Neuron (in vitro differentiated cells): ENCODE data around the gene ATP5F1B.

ENCODE experiments used
- H2AFZ ChIP-seq: one replicate; pipeline ENCODE4 v1.6.1; 2013; ENCODE audit warnings: low read depth, mild to moderate bottlenecking, inconsistent platforms, low read length, moderate library complexity
- H3K27me3 ChIP-seq: one replicate; pipeline ENCODE4 v1.6.1; 2013; ENCODE audit warnings: low read length; ENCODE audit not compliant: insufficient read depth
- H3K36me3 ChIP-seq: one replicate; pipeline ENCODE4 v1.6.1; 2013; ENCODE audit warnings: low read length; ENCODE audit not compliant: insufficient read depth
- H3K4me1 ChIP-seq: one replicate; pipeline ENCODE4 v1.6.1; 2013; ENCODE audit warnings: low read length; ENCODE audit not compliant: insufficient read depth
- H3K4me3 ChIP-seq: 2 replicates; pipeline ENCODE4 v1.5.1; 2013; ENCODE audit warnings: mild to moderate bottlenecking, low read length, moderate library complexity
- H3K9me3 ChIP-seq: one replicate; pipeline ENCODE4 v1.6.1; 2013; ENCODE audit warnings: low read length

Gene ATP5F1B

DNA sequence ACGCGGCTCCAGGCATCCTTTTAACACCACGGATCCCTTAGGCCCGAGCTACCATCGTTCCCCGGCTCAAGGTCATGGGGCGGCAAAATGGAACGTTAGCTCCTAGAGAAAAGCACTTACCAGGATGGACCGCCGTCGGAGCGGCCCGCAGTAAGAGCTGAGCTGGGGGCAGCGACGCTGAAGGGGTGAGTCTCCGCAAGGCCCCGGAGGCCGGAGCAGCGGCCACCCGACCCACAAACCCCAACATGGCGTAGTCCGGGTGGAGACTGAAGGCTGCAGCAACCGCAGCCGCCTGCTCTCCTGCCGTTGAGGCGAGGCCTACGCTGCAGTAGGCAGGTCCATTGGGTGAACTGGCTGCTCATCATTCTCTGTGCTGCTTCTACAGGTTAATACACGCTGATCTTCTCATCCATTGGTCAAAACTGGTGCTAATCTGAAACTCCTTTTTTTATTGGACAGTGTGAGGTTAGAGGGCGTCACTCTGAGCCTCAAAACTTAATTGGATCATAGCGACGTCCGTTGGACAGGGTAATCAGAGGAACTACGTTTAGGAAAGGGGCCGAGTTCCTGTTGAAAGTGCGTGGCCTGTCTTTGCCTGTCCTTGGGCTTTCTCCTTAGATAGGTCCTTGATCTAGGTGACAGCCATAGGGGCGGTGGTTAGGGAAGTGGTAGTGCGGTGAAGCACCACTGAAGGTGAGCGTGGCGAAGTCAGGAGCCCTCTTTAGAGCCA lies at the start of gene ATP5F1B:
Gene ATP5F1B (minus strand): TSS at position 268 of the 730 bp plus-strand sequence. CDS start 21 bp downstream, at position 247.
- Histone ChIP-seq H3K36me3 (peaks cover 31% of the 10 kb centered on the region), H3K9me3 (no peaks in the 10 kb centered on the region), H2AFZ (no peak within 1 kb of the TSS)

DNA sequence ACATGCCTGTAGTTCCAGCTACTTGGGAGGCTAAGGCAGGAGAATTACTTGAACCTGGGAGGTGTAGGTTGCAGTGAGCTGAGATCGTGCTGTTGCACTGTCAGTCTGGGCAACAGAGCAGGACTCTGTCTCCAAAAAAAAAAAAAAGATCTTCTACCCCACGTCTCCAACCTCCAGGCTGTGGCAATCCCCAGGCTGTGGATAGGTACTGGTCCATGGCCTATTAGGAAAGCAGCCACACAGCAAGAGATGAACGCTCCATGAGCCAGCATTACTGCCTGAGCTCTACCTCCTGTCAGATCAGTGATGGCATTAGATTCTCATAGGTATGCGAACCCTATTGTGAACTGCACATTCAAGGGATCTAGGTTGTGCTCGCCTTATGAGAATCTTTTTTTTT lies 48.4 kb upstream of the ATP5F1B start:
- Histone ChIP-seq H2AFZ (no peak overlapping the region), H3K36me3 (no peaks in the 10 kb centered on the region), H3K4me1 (peaks cover 3% of the 10 kb centered on the region), H3K4me3 (no peak overlapping the region), H3K27me3 (no peaks in the 10 kb centered on the region), H3K9me3 (no peaks in the 10 kb centered on the region)

More for the DNA sequence above, at the start of gene ATP5F1B:
- peaks cover 19% of the 10 kb centered on the region for H3K4me1 ChIP-seq
- H3K27me3 ChIP-seq, result no peaks in the 10 kb centered on the region
- H3K4me3 ChIP-seq, result peak within 1 kb of the TSS; percentile 77

DNA sequence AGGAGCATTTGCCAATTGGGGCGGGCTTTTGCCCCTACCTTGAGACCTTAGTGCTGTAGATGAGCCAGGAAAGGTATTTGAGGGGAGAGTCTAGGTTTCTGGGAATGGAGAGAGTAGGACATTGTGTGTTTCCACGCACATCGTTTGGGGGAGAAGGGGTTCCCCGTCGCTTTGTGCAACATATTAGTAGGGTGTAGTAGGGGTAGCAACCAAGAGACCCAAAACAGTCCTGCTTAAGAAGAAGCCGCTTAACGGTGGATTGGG lies 43.0 kb upstream of the ATP5F1B start:
- Histone ChIP-seq H2AFZ (peak overlapping the region; percentile 41), H3K4me1 (peaks cover 20% of the 10 kb centered on the region), H3K36me3 (peaks cover 6% of the 10 kb centered on the region), H3K27me3 (no peaks in the 10 kb centered on the region), H3K9me3 (no peaks in the 10 kb centered on the region), H3K4me3 (peak overlapping the region; percentile 63)

DNA sequence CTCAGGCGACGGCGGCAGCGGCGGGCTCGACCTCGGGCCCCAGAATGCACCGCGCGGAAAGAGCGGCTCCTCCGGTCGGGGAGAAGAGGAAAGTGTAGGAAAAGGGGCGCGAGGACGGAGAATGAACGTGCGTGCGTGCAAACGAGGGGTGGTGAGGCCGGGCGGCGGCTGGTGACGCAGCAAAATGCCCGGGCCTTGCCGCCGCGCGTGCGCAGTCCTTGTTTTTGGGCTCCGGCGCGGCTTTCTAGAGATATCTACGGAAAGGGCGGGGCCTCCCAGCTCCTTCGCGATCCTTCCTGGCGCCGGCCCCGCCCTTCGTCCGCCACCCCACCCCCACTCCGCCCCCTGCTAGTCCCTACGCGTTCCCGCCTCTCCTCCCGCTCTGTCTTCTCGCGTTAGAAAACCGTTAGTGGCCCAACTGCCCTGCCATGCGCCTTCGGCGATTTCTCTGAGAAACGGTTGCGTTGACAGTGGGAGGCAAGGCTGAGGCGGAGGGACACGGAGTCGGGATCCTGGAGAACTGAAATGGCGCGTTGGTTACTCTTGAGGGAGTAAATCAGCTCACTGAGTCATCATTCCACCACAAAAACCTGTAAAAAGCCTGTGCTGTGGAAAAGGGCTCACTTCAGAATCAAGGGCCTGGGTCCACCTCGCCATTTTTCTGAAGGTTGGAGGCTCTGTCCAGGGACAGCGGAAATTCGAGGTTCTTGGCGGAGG lies 42.5 kb upstream of the ATP5F1B start, which contains the start of gene PTGES3:
Gene PTGES3 (minus strand): TSS at position 156 of the 717 bp plus-strand sequence. CDS start 285 bp downstream, outside the sequence.
- Histone ChIP-seq H3K4me1 (peaks cover 20% of the 10 kb centered on the region), H3K9me3 (no peaks in the 10 kb centered on the region), H3K4me3 (peak within 1 kb of the TSS; percentile 86), H2AFZ (peak within 1 kb of the TSS; percentile 64), H3K36me3 (peaks cover 6% of the 10 kb centered on the region), H3K27me3 (no peaks in the 10 kb centered on the region)

DNA sequence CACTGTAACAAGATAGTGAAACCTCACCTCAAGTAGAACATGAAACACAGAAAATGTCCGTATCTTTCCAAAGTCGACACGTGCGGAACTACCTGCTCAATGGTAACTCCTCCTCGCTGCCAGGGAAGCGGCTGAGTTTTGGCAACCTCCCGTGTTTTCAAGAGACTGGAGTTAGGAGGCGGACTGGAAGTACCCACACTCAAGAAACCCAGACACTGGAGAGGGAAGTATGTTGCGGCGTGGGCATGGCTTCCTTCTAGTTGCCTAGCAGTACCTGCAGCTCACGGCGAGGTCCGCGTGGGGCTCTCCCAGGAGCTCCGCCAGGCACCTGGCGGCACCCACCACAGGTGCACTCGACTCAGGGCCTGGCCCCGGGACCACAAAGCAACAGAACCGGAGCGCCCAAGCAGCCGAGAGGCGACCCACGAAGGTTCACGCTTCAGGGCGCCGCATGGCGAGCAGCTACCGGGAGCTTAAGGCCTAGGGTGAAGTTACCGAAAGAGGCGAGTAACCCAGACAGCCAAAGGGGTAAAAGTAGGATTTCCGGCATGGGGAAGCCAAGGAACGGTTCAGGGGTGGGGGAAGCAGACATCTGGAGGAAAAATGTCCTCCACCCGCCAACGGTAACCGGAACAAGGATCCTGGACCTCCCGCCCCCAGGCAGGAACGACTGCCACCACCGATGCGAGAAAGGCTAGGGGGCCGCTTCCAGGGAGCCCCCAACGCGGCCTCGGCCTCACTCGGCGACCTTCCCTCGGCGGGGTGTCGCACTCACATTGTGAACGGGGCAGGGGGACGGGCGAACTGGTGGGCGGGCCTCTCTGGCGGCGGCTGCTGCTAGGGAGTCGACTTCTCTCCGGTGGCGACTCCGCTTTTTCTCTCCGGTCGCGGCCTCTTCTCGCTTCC lies 41.7 kb upstream of the ATP5F1B start:
- H3K9me3 ChIP-seq, result no peaks in the 10 kb centered on the region
- no peaks in the 10 kb centered on the region for H3K27me3 ChIP-seq
- H3K4me1 ChIP-seq, result peaks cover 20% of the 10 kb centered on the region
- peak overlapping the region; percentile 64 for H2AFZ ChIP-seq
- H3K4me3 ChIP-seq, result peak overlapping the region; percentile 86
- peaks cover 10% of the 10 kb centered on the region for H3K36me3 ChIP-seq

DNA sequence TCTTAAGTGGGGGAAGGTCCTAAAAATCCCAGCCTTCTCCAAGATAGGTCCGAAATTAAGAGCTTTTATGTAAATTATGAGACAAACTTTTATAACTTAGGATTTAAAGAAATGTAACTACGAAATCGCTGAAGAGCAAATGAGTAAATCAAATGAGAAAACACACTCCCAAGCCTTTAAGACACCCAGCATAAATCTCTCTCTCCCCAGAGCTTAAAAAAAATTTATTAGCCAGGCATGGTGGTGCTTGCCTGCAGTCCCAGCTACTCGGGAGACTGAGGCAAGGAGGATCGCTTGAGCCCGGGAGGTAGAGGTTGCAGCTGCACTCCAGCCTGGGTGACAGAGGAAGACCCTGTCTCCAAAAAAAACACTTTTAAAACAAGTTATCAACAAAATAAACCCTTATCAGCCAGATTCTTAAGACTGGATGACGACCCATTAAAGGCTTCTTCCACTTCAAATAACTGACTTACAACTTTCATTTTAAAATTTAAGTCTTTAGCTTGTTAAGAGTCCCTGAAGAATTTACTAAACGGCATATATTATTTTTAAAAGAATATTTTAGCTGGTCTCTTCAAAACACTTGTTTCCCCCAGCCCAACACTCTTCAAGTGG lies 39.1 kb upstream of the ATP5F1B start:
- Histone ChIP-seq H3K36me3 (peaks cover 23% of the 10 kb centered on the region), H3K4me3 (no peak overlapping the region)

DNA sequence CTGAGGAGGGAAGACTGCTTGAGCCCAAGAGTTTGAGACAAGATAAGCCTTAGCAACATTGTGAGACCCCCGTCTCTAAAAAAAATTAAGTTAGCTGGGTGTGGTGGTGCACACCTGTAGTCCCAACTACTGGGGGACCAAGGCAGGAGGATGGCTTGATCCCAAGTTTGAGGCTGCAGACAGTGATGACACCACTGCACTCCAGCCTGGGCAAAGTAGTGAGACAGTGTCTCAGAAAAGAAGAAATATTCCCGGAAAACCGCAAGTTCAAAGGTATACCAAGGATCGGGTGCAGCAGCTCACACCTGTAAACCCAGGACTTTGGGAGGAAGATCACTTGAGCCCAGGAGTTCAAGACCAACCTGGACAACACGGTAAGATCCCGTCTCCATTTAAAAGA lies 36.5 kb upstream of the ATP5F1B start:
- Histone ChIP-seq H3K36me3 (peaks cover 29% of the 10 kb centered on the region), H3K4me1 (peaks cover 15% of the 10 kb centered on the region), H3K9me3 (peaks cover 2% of the 10 kb centered on the region), H2AFZ (no peak overlapping the region), H3K4me3 (no peak overlapping the region), H3K27me3 (no peaks in the 10 kb centered on the region)

More for the DNA sequence above, 39.1 kb upstream of the ATP5F1B start:
- H3K27me3 ChIP-seq, result no peaks in the 10 kb centered on the region
- peaks cover 20% of the 10 kb centered on the region for H3K4me1 ChIP-seq
- peaks cover 2% of the 10 kb centered on the region for H3K9me3 ChIP-seq
- no peak overlapping the region for H2AFZ ChIP-seq

DNA sequence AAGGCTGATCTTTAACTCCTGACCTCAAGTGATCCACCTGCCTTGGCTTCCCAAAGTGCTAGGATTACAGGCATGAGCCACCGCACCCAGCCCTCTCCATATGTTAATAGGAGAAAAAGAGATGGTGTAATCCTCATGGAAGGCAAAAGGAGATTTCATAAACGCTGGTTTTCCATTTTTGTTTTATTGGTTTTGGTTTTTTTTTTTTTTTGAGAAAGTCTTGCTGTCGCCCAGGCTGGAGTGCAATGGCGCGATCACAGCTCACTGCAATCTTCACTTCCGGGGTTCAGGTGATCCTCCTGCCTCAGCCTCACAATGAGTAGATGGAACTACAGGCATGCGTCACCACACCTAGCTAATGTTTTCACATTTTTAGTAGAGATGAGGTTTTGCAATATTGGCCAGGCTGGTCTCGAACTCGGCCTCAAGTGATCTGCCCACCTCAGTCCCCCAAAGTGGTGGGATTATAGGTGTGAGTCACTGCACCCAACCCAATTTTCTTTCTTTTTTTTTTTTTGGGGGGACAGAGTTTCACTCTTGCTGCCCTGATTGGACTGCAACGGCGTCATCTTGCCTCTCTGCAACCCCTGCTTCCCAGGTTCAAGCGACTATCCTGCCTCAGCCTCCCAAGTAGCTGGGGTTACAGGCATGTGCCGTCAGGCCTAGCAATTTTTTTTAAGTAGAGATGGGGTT lies 34.2 kb upstream of the ATP5F1B start:
- Histone ChIP-seq H3K4me3 (no peak overlapping the region), H3K36me3 (peaks cover 33% of the 10 kb centered on the region), H3K4me1 (peaks cover 10% of the 10 kb centered on the region), H2AFZ (no peak overlapping the region), H3K9me3 (peaks cover 2% of the 10 kb centered on the region), H3K27me3 (no peaks in the 10 kb centered on the region)

DNA sequence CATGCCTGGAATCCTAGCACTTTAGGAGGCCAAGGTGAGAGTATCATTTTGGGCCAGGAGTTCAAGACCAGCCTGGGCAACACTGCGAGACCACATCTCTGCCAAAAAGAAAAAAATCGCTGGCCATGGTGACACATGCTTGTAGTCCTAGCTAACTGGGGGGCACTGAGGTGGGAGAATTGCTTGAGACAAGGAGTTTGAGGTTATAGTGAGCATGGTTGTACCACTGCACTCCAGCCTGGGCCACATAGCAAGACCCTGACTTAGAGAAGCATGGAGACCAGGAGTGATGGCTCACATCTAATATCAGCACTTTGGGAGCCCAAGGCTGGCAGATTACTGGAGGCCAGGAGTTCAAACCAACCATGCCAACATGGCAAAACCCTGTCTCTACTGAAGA lies 33.1 kb upstream of the ATP5F1B start:
- Histone ChIP-seq H3K36me3 (peaks cover 30% of the 10 kb centered on the region), H3K4me3 (no peak overlapping the region), H2AFZ (no peak overlapping the region), H3K27me3 (no peaks in the 10 kb centered on the region), H3K4me1 (no peaks in the 10 kb centered on the region), H3K9me3 (peaks cover 2% of the 10 kb centered on the region)

DNA sequence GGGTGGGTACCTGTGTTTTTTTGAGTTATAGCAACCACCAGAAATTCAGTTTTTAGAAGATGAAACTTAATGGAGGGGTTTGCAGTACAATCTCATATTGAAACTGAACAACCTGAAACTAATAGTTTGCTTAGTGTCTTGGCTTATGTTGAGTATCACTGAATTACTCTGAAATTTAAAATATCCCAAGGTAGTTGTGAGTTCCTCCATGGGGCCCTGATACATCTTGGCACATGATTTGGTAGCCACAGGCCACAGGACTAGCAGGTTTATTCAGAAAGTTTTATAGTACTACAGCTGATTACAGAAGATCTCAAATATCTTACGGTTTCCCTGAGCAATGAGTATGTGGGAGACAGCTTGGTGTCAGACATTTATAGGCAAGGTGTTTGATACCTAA lies 31.9 kb upstream of the ATP5F1B start:
- no peak overlapping the region for H3K4me3 ChIP-seq
- no peaks in the 10 kb centered on the region for H3K4me1 ChIP-seq
- H3K27me3 ChIP-seq, result no peaks in the 10 kb centered on the region
- no peak overlapping the region for H2AFZ ChIP-seq
- peaks cover 32% of the 10 kb centered on the region for H3K36me3 ChIP-seq
- H3K9me3 ChIP-seq, result peaks cover 2% of the 10 kb centered on the region

DNA sequence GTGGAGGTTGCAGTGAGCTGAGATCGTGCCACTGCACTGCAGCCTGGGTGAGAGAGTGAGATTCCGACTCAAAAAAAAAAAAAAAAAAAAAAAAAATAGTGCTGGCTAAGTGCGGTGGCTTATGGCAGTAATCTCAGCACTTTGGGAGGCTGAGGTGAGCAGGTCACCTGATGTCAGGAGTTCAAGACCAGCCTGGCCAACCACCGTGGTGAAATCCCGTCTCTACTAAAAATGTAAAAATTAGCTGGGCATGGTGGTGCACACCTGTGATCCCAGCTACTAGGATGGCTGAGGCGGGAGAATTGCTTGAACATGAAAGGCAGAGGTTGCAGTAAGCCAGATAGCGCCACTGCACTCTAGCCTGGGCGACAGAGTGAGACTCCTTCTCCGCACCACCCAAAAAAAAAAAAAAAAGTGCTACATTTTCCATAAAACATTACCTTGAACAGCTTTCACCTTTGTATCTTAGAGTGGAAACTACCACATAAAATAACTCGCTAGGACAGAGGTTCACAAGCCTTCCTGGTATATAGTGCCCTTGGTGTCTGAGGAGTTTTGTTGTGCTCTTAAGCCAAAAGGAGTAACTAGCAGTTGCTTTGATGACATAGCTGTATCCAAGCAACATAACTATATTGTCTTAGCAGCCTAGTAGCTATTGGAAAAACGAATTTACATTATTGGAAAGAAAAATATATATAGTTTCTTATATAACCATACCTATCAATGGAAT lies 31.2 kb upstream of the ATP5F1B start:
- H3K27me3 ChIP-seq, result no peaks in the 10 kb centered on the region
- peaks cover 34% of the 10 kb centered on the region for H3K36me3 ChIP-seq
- H3K9me3 ChIP-seq, result peaks cover 2% of the 10 kb centered on the region
- no peak overlapping the region for H3K4me3 ChIP-seq
- H3K4me1 ChIP-seq, result no peaks in the 10 kb centered on the region
- no peak overlapping the region for H2AFZ ChIP-seq

DNA sequence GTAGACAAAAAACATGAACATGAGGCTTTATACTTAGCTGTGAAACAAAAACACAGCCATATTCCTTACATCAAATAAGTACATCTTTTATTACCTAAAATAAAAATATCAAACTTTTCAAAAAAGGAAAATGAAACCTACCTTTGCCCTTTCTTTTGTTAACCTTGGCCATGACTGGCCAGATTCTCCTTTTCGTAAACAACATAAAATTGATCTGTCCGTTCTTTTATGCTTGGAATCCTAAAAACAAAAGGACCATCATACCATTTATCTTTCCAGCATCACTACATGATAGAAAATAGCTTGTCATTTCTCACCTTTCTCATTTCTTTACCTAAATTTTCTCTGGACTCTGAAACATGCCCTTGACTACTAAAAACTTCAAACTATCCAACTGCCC lies 25.8 kb upstream of the ATP5F1B start:
- Histone ChIP-seq H3K36me3 (peaks cover 68% of the 10 kb centered on the region), H3K9me3 (no peaks in the 10 kb centered on the region), H3K4me1 (no peaks in the 10 kb centered on the region), H3K4me3 (no peak overlapping the region), H3K27me3 (no peaks in the 10 kb centered on the region), H2AFZ (no peak overlapping the region)
